NCI-H1930 (cell line): ENCODE data around the gene RSRC1.
"Not testable (repeated sequence)": the region's sequence is repeated elsewhere in the genome, so short reads cannot be mapped to it uniquely, and the experiment has no call there.

Experiments
- DNase-seq, 2 experiments: peaks; one replicate each; lab custom pipeline; 2025; lab: John Stamatoyannopoulos, UW

RSRC1 gene

DNA sequence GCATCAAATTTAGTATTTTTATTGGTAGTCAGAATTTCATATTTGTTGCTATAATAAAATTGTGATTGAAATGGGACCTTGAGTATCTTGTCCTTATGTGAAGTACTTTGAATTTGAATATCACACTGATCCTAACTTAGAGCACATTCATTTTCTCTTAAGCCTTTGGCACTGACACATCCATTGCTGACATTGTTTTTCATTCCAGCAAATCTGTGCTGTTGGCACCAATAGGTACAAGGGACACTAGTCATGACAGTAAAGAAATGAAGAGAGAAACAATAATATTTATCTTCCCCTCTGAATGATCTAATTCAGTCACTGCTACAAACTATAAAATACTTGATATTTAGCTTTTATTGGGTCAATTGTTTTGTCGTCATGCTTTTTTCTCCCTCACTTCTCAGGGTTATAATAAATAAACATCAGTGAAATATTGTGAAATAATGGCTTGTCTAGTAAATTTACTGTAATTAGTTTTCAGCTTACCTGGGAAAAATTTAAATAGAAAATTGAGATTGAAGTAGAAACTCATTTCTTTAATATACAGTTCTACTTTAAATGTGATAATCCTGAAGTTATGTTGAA lies 294.3 kb downstream of the RSRC1 start:
- peak in 1 of 2 experiments; percentile 27 for DNase-seq

DNA sequence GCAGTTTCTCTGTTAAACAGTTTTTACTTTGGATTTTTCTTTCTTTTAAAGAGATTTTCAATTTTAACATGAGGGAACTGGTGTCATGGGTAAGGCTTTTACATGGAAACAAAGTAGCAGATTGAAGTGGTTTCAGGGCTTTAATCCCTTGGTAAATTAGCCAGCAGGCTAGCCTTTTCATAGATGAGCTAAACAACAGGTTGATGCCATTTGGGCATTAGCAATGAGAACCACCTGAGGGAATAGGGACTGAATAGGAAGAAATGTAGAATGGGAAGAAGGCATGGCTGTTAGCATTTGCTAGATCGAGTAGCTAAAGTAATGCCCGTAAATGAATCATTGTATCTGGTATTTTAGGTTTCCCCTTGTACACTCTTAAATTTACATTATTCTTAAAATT lies 295.6 kb downstream of the RSRC1 start:
- DNase-seq = peak; percentile 74 to 85

DNA sequence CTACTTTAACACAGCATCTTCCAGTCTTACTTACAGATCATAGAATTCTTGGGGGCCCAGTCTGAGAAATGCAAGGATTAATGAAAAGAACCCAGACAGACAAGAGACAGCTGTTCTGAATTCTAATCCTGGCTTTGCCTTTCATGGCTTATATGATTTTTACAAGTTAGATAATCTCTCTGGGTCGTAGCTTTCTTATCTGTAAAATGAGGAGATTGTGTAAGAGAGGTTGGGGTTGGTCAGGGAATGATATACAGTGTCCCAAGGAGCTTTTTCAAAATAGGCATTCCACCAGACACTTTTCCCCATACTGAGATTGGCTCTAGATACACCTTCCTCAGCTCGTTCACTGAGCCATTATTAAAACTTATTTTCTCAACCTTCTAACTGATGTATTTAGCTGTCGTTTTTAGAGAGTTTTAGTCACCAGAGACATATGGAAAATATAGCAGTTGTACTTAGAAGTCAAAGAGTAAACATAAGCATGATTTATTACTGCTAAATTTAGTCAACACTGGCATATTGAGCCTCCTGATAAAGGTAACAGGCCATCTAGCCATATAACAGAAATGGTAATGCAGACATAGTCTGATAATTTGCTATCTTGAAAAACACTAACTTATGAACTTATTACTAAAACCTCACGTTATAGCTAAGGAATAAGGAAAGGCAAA lies 298.1 kb downstream of the RSRC1 start:
- no peak for DNase-seq

DNA sequence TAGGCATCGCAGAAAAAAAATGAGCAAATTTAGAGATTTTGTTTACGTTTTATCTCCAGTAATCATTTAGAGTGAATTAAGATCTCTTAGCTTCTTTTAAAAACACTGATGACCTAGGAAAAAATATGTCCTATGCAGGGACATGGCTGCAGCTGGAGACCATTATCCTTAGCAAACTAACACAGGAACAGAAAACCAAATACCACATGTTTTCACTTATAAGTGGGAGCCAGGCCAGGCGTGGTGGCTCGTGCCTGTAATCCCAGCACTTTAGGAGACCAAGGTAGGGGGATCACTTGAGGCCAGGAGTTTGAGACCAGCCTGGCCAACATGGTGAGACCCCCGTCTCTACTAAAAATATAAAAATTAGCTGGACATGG lies 298.6 kb downstream of the RSRC1 start:
- not testable (repeated sequence) for DNase-seq

DNA sequence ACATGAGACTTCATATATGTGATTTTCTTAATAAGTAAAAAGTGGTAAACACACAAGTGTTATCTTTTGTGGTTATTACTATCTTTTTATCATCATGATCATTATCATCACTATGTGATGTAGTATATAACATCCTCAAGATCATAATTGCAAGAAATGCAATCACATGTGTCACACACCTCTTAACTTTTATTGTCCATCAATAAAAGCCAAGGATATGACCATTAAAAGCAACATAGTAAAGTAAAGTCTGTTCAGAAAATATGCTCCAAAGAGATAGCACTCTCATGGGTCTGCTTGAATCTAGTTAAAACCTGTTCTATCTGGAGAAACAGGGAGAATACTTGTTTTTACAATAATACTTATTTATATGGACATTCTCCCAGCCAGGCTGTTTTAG lies 308.1 kb downstream of the RSRC1 start:
- no peak for DNase-seq

DNA sequence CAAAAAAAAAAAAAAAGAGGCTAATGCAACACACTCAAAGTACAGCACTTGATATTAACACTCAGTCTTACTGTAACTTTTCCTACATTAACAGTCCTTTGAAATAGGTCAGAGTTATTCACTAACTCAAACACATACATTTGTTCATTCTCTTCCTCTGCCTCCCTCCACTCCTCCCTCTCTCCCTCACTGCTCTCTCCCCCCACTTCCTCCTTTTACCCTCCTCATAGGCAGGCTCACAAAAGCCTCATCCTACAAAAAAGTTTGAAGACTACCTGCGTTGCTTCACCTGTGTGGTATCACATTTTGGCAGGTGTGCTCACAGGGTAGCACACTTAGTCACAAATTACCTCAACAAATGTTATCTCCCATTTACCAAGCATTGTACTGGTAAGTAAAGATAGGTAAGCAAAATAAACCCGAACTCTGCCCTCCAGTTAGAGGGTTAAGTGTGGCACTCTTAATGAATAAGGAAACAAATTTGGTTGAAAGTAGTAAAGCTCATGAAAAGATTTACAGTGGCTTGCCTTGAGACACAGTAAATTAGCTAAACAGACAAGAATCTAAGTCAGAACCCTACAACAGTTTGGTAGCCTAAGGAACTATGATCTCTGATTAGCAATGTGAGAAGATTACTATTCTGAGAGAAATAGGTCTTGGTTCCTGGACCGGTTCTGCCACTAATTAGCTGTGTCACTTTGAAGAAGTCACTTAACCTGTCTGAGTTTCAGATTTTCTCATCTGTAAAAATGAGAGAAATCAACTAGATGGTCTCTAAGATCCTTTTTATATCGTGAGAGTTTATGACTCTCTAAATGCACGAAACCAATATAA lies 310.1 kb downstream of the RSRC1 start:
- no peak for DNase-seq

GRCh38 chr3:158420654-158421396 lies 310.9 kb downstream of the RSRC1 start:
- DNase-seq = no peak

GRCh38 chr3:158430448-158430847 lies 320.6 kb downstream of the RSRC1 start:
- no peak for DNase-seq

- DNase-seq = no peak
Observed at GRCh38 chr3:158430968-158431367, 321.1 kb downstream of the RSRC1 start.

DNA sequence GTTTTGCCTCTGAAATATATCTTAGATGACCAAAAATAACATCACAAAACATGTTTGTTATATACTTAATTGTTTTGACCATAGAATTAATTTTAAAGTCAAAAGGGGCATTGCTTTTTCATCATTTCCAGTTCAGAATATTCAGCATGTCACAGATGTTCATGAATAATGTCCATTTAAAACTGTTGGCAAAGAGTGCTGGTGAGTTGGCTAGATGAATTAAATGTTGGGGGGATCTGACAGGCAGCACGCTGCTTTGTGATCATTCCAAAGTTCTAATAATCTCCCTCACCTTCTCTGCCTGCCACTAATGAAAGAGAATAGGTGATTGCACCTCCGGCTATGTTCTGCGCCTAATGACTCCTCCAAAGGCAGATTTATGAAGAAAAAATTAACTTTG lies 321.9 kb downstream of the RSRC1 start:
- no peak for DNase-seq

DNA sequence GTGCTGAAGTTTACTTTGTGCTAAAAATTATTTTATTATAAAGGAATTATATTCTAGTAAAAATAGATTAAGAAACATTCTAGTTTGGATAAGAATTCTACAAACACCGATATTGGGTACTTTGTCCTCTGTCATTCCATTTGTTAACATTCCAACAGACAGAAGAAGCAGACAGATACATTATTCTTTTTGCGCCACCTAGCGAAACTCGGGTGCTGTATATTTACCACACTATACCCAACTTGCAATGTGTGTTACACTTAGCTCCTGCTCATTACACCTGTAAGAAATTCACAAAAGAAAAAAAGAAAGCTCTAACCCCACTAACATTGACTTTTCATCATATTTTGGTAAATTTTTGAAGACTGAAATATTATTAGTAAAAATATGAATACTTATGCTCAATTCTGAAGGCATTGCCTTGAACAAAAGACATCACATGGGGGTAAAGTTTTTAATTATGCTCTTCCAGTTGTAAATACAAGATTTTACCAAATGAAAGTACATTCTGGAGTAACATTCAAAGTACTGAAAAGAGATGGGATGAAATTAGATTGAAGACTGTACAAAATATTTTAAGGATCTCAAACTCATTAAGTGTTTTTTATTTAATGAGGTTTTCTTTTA lies 324.6 kb downstream of the RSRC1 start:
- DNase-seq = peak in 1 of 2 experiments; percentile 35

DNA sequence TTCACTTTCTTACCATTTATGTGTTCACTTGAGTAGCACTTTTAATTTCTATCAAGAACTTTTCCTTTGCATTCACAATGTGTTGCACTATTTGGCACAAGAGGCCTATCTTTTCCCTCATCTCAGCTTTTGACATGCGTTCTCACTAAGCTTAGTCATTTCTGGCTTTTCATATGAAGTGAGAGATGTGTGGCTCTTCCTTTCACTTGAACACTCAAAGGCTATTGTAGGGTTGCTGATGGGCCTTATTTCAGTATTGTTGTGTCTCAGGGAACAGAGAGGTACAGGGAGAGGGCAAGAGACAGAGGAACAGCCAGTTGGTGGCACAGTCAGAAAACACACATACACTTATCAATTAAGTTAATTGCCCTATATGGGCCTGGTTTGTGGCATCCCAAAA lies 333.7 kb downstream of the RSRC1 start:
- DNase-seq = no peak

GRCh38 chr3:158447408-158447807 lies 337.5 kb downstream of the RSRC1 start:
- no peak for DNase-seq

GRCh38 chr3:158451405-158452055 lies 341.6 kb downstream of the RSRC1 start:
- no peak for DNase-seq

- no peak for DNase-seq
Observed at GRCh38 chr3:158452334-158452733, 342.4 kb downstream of the RSRC1 start.

DNA sequence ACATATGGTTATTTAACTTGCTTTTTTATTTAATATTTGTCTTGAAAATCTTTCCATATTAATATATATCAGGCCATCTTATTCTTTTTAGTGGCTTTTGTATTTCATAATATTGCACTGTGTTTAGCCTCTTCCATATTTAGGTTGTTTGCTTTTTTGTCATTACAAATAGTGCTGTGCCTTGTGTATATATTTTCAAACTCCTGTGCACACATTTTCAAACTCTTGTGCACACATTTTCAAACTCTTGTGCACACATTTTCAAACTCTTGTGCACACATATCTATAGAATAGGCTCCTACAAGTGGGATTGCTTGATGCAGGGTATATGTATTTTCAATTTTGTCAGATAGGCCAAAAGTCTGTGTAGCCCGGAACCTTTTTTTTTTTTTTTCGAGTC lies 343.1 kb downstream of the RSRC1 start:
- DNase-seq = no peak

GRCh38 chr3:158453865-158454264 lies 344.0 kb downstream of the RSRC1 start:
- DNase-seq = no peak

DNA sequence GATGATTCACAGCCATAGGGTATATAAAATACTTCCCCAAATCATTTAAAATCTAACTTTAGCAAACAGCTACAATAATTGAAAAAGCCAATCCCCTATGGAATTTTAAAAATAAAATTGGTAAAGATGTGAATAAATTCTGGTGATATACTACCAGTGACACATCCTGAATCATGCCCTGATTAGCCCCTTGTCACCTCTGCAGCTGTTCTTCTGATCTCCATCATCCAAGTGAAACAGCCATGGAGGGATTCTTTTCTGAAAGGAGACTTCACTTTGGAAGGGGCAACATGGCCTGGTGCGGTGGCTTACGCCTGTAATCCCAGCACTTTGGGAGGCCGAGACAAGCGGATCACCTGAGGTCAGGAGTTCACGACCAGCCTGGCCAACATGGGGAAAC lies 345.5 kb downstream of the RSRC1 start:
- no peak for DNase-seq

GRCh38 chr3:158456114-158456513 lies 346.2 kb downstream of the RSRC1 start:
- no peak for DNase-seq

DNA sequence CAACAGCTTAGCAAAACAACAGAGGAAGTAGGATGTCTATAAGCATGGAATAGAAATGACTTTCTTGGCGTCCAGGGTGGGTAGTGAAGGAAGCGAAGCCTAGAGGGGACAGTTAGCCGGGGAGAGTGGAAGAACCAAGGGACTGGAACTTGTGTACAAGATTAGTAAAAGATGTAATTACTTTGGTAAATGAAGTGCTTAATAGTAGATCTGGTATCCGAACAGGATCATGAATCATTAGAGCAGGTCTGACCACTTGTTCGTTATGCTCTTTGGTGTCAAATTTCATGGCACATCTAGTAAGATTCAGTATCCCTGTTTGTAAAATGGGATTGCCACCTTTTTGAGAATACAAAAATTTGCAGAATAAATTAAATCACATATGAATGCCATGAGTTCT lies 348.6 kb downstream of the RSRC1 start:
- DNase-seq = no peak

DNA sequence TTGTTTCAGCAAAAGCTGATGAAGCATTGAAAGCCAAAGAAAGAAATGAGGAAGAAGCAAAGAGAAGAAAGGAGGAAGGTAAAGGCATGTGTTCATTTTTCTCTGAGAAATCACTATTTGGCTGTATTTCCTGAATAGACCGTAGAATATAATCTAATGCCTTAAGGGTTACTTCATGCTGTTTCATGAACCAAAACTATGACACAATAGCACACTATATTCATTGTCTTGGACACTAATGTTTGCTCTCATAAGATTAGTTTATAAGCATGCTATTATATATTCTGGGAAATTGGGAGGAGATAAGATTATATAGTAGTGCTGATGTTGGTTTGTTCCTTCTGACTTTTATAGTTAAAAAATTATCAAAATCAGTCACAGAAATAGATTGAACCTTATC lies 351.0 kb downstream of the RSRC1 start:
- DNase-seq = no peak
